ENCODE data around the gene EIF5A2. TPM values are rescaled to one million over a fixed set of nuclear protein-coding genes. Genes with fewer than 3 reads are reported as not detected.
A peak's percentile ranks its signal among the peaks of the same experiment; 100 is the strongest.

Gene EIF5A2
- total RNA-seq (2022) = 6.0 and 15.0 TPM in 2 replicates
- percentile 61 among the genes with signal in this experiment for Bru-seq, nascent RNA
- BruChase-seq, experiment 1, labeled RNA remaining after a 6-hour chase = percentile 82 among the genes with signal in this experiment
- percentile 65 among the genes with signal in this experiment for BruChase-seq, experiment 2, labeled RNA remaining after a 2-hour chase
- long read RNA-seq, full-length matches to known transcripts = 26 of 28 reads
- long read RNA-seq, partial matches to known transcripts = 1 of 28 reads
- long read RNA-seq, other reads (novel, unspliced or antisense) = 1 of 28 reads

GRCh38 chr3:170908235-170909116, at the start of gene EIF5A2:
EIF5A2 (minus strand) TSS chr3:170908637; CDS start chr3:170907806, 831 bp downstream.
- DNase-seq (ENCODE audit: unreplicated experiment) = peak; percentile 88
- H3K4me3 Mint-ChIP-seq (ENCODE audit: unreplicated experiment) = peak within 1 kb of the TSS; percentile 85
- no peaks in the 10 kb centered on the region for H3K27me3 Mint-ChIP-seq (ENCODE audit: insufficient read depth, unreplicated experiment)
- H3K27ac Mint-ChIP-seq (ENCODE audit: low read depth, unreplicated experiment) = peak within 1 kb of the TSS; percentile 80
- no TSS peak for BruUV-seq (replicated peaks)
- ChIA-PET POLR2A (interaction anchor here (0.6 to 2.4 kb wide), 4 partner anchors 37 to 1547 kb away, joined by 3 to 10 read pairs (median 4); partner anchors contain the start of gene RPL22L1), CTCF (no interaction called here)
- H3K9me3 Mint-ChIP-seq (ENCODE audit: unreplicated experiment) = peaks cover 7% of the 10 kb centered on the region
- no peak for TF ChIP-seq CTCF (IDR thresholded peaks at IDR 0.05; ENCODE audit: unreplicated experiment)
- intact Hi-C loops (cut with micrococcal nuclease) = loop anchor here (1.0 kb wide), 1 partner anchor 38 kb away; the partner anchor contains the start of gene RPL22L1
- no peaks in the 10 kb centered on the region for H3K36me3 Mint-ChIP-seq (ENCODE audit: insufficient read depth, unreplicated experiment)
- H3K4me1 Mint-ChIP-seq (ENCODE audit: insufficient read depth, unreplicated experiment) = peaks cover 5% of the 10 kb centered on the region

- H3K27me3 Mint-ChIP-seq (ENCODE audit: insufficient read depth, unreplicated experiment) = no peaks in the 10 kb centered on the region
- DNase-seq (ENCODE audit: unreplicated experiment) = no peak
- TF ChIP-seq CTCF (IDR thresholded peaks at IDR 0.05; ENCODE audit: unreplicated experiment) = no peak
- H3K36me3 Mint-ChIP-seq (ENCODE audit: insufficient read depth, unreplicated experiment) = no peaks in the 10 kb centered on the region
- intact Hi-C loops (cut with micrococcal nuclease) = no loop called here
- no peak overlapping the region for H3K4me3 Mint-ChIP-seq (ENCODE audit: unreplicated experiment)
- POLR2A ChIA-PET = no interaction called here
- no peaks in the 10 kb centered on the region for H3K9me3 Mint-ChIP-seq (ENCODE audit: unreplicated experiment)
- no peaks in the 10 kb centered on the region for H3K4me1 Mint-ChIP-seq (ENCODE audit: insufficient read depth, unreplicated experiment)
- H3K27ac Mint-ChIP-seq (ENCODE audit: low read depth, unreplicated experiment) = no peak overlapping the region
- CTCF ChIA-PET = interaction anchor here (0.6 kb wide), 1 partner anchor 43 kb away, joined by 3 read pairs; no protein-coding TSS in a partner anchor
- BruUV-seq (replicated peaks) = no TSS peak
These were observed 48.2 kb upstream of the EIF5A2 start for GRCh38 chr3:170956647-170957046.

- no peak overlapping the region for H3K4me3 Mint-ChIP-seq (ENCODE audit: unreplicated experiment)
These were observed 45.3 kb upstream of the EIF5A2 start for GRCh38 chr3:170953736-170954135.

More at GRCh38 chr3:170953736-170954135, 45.3 kb upstream of the EIF5A2 start:
- Mint-ChIP-seq H3K27ac (ENCODE audit: low read depth, unreplicated experiment) (no peak overlapping the region), H3K9me3 (ENCODE audit: unreplicated experiment) (no peaks in the 10 kb centered on the region), H3K36me3 (ENCODE audit: insufficient read depth, unreplicated experiment) (no peaks in the 10 kb centered on the region), H3K27me3 (ENCODE audit: insufficient read depth, unreplicated experiment) (no peaks in the 10 kb centered on the region), H3K4me1 (ENCODE audit: insufficient read depth, unreplicated experiment) (no peaks in the 10 kb centered on the region)
- no TSS peak for BruUV-seq (replicated peaks)
- intact Hi-C loops (cut with micrococcal nuclease) = no loop called here
- CTCF ChIA-PET = interaction anchor here (0.6 kb wide), 2 partner anchors 14 to 208 kb away, joined by 3 read pairs; no protein-coding TSS in a partner anchor
- no peak for TF ChIP-seq CTCF (IDR thresholded peaks at IDR 0.05; ENCODE audit: unreplicated experiment)
- POLR2A ChIA-PET = no interaction called here
- no peak for DNase-seq (ENCODE audit: unreplicated experiment)

All from MCF 10A (cell line).